Activated T-cell treated with anti-CD3 and anti-CD28 coated beads, Interleukin-2, amount 50 U/mL, for 4 hours (primary cell): ENCODE measurements around the gene MED12L. TPM values are rescaled to one million over a fixed set of nuclear protein-coding genes. Genes with fewer than 3 reads are reported as not detected.

ENCODE experiments used
- ATAC-seq, 2 donors: fragments of 200-7000 bp; cut with Tn5 transposase; one replicate each; pipeline ENCODE4 v1.10.0; 2021
- DNase-seq: peaks from one replicate; pipeline ENCODE4 v3.0.0-alpha.2; 2020
- H3K27me3 Mint-ChIP-seq: one replicate; pipeline ENCODE4 v1.8.0; 2021; ENCODE audit warnings: low read depth, mixed read lengths
- H3K36me3 Mint-ChIP-seq: one replicate; pipeline ENCODE4 v1.8.0; 2022; ENCODE audit warnings: mixed read lengths; ENCODE audit not compliant: insufficient read depth
- H3K4me1 Mint-ChIP-seq: one replicate; pipeline ENCODE4 v1.8.0; 2021; ENCODE audit warnings: low read depth, mixed read lengths
- H3K4me3 Mint-ChIP-seq: one replicate; pipeline ENCODE4 v1.8.0; 2021; ENCODE audit warnings: mild to moderate bottlenecking, moderate library complexity, mixed read lengths
- H3K9me3 Mint-ChIP-seq: one replicate; pipeline ENCODE4 v1.8.0; 2021; ENCODE audit warnings: mixed read lengths
- total RNA-seq, 3 donors: library from RNA; stranded (reverse); gene quantifications; one replicate each; pipeline ENCODE4 v1.2.1, GENCODE V29; 2021

The MED12L gene
- total RNA-seq, 3 donors from 2014 or later = 1.1 to 3.3 (median 1.9) TPM

- H3K4me1 Mint-ChIP-seq = peaks cover 9% of the 10 kb centered on the region
- no peak for DNase-seq
Observed at GRCh38 chr3:151345859-151346258, 260.4 kb downstream of the MED12L start.

GRCh38 chr3:151346292-151346691 lies 260.8 kb downstream of the MED12L start:
- no peak for ATAC-seq
- Mint-ChIP-seq H3K36me3 (no peaks in the 10 kb centered on the region), H3K27me3 (peaks cover 30% of the 10 kb centered on the region), H3K4me3 (no peak overlapping the region), H3K4me1 (peaks cover 9% of the 10 kb centered on the region), H3K9me3 (no peaks in the 10 kb centered on the region)
- no peak for DNase-seq

More at GRCh38 chr3:151345859-151346258, 260.4 kb downstream of the MED12L start:
- H3K27me3 Mint-ChIP-seq = peaks cover 30% of the 10 kb centered on the region
- no peak overlapping the region for H3K4me3 Mint-ChIP-seq
- no peaks in the 10 kb centered on the region for H3K9me3 Mint-ChIP-seq
- H3K36me3 Mint-ChIP-seq = no peaks in the 10 kb centered on the region
- ATAC-seq = no peak

GRCh38 chr3:151347432-151347831 lies 262.0 kb downstream of the MED12L start:
- ATAC-seq = no peak
- no peak overlapping the region for H3K4me3 Mint-ChIP-seq
- peaks cover 13% of the 10 kb centered on the region for H3K4me1 Mint-ChIP-seq
- no peaks in the 10 kb centered on the region for H3K36me3 Mint-ChIP-seq
- DNase-seq = no peak
- no peaks in the 10 kb centered on the region for H3K9me3 Mint-ChIP-seq
- peaks cover 36% of the 10 kb centered on the region for H3K27me3 Mint-ChIP-seq

GRCh38 chr3:151350656-151351055 lies 265.2 kb downstream of the MED12L start:
- H3K4me1 Mint-ChIP-seq = peaks cover 13% of the 10 kb centered on the region

GRCh38 chr3:151351219-151351618 lies 265.8 kb downstream of the MED12L start:
- Mint-ChIP-seq H3K4me1 (peaks cover 10% of the 10 kb centered on the region), H3K9me3 (no peaks in the 10 kb centered on the region), H3K4me3 (no peak overlapping the region), H3K27me3 (peaks cover 25% of the 10 kb centered on the region), H3K36me3 (no peaks in the 10 kb centered on the region)
- no peak for DNase-seq
- no peak for ATAC-seq

More at GRCh38 chr3:151350656-151351055, 265.2 kb downstream of the MED12L start:
- no peak for DNase-seq
- peaks cover 30% of the 10 kb centered on the region for H3K27me3 Mint-ChIP-seq
- H3K36me3 Mint-ChIP-seq = no peaks in the 10 kb centered on the region
- H3K9me3 Mint-ChIP-seq = no peaks in the 10 kb centered on the region
- H3K4me3 Mint-ChIP-seq = no peak overlapping the region
- no peak for ATAC-seq

GRCh38 chr3:151351648-151352047 lies 266.2 kb downstream of the MED12L start:
- no peak for DNase-seq
- ATAC-seq = no peak
- Mint-ChIP-seq H3K9me3 (no peaks in the 10 kb centered on the region), H3K27me3 (peaks cover 21% of the 10 kb centered on the region), H3K4me3 (no peak overlapping the region), H3K36me3 (no peaks in the 10 kb centered on the region), H3K4me1 (peaks cover 6% of the 10 kb centered on the region)

GRCh38 chr3:151356794-151357462 lies 271.5 kb downstream of the MED12L start:
- Mint-ChIP-seq H3K4me3 (no peak overlapping the region), H3K27me3 (peaks cover 5% of the 10 kb centered on the region)

GRCh38 chr3:151357463-151357850 lies 272.0 kb downstream of the MED12L start:
- peaks cover under 1% of the 10 kb centered on the region for H3K27me3 Mint-ChIP-seq
- no peak for DNase-seq
- H3K4me3 Mint-ChIP-seq = no peak overlapping the region
- no peaks in the 10 kb centered on the region for H3K36me3 Mint-ChIP-seq
- H3K4me1 Mint-ChIP-seq = no peaks in the 10 kb centered on the region
- no peaks in the 10 kb centered on the region for H3K9me3 Mint-ChIP-seq
- ATAC-seq = no peak

More at GRCh38 chr3:151356794-151357462, 271.5 kb downstream of the MED12L start:
- H3K4me1 Mint-ChIP-seq = peaks cover 2% of the 10 kb centered on the region
- no peak for DNase-seq
- no peaks in the 10 kb centered on the region for H3K9me3 Mint-ChIP-seq
- H3K36me3 Mint-ChIP-seq = no peaks in the 10 kb centered on the region
- ATAC-seq = no peak

GRCh38 chr3:151362751-151363174 lies 277.3 kb downstream of the MED12L start:
- DNase-seq = no peak
- H3K4me1 Mint-ChIP-seq = no peaks in the 10 kb centered on the region

GRCh38 chr3:151366993-151367392 lies 281.5 kb downstream of the MED12L start:
- no peak overlapping the region for H3K4me3 Mint-ChIP-seq
- DNase-seq = no peak
- ATAC-seq = no peak
- no peaks in the 10 kb centered on the region for H3K27me3 Mint-ChIP-seq
- H3K36me3 Mint-ChIP-seq = no peaks in the 10 kb centered on the region
- H3K9me3 Mint-ChIP-seq = no peaks in the 10 kb centered on the region
- H3K4me1 Mint-ChIP-seq = no peaks in the 10 kb centered on the region

More at GRCh38 chr3:151362751-151363174, 277.3 kb downstream of the MED12L start:
- no peaks in the 10 kb centered on the region for H3K27me3 Mint-ChIP-seq
- H3K9me3 Mint-ChIP-seq = no peaks in the 10 kb centered on the region
- H3K4me3 Mint-ChIP-seq = no peak overlapping the region
- H3K36me3 Mint-ChIP-seq = no peaks in the 10 kb centered on the region
- ATAC-seq = no peak

- no peaks in the 10 kb centered on the region for H3K4me1 Mint-ChIP-seq
- DNase-seq (no peak), ATAC-seq (no peak)
Observed at GRCh38 chr3:151367448-151367847, 282.0 kb downstream of the MED12L start.

GRCh38 chr3:151371526-151371925 lies 286.1 kb downstream of the MED12L start:
- Mint-ChIP-seq H3K27me3 (no peaks in the 10 kb centered on the region), H3K36me3 (no peaks in the 10 kb centered on the region)
- ATAC-seq = no peak

More at GRCh38 chr3:151367448-151367847, 282.0 kb downstream of the MED12L start:
- no peaks in the 10 kb centered on the region for H3K9me3 Mint-ChIP-seq
- no peaks in the 10 kb centered on the region for H3K27me3 Mint-ChIP-seq
- H3K4me3 Mint-ChIP-seq = no peak overlapping the region
- H3K36me3 Mint-ChIP-seq = no peaks in the 10 kb centered on the region

GRCh38 chr3:151372063-151372820 lies 286.8 kb downstream of the MED12L start:
- peaks cover 3% of the 10 kb centered on the region for H3K27me3 Mint-ChIP-seq
- no peaks in the 10 kb centered on the region for H3K4me1 Mint-ChIP-seq
- DNase-seq = no peak
- H3K4me3 Mint-ChIP-seq = no peak overlapping the region
- H3K9me3 Mint-ChIP-seq = no peaks in the 10 kb centered on the region
- no peaks in the 10 kb centered on the region for H3K36me3 Mint-ChIP-seq
- no peak for ATAC-seq

More at GRCh38 chr3:151371526-151371925, 286.1 kb downstream of the MED12L start:
- Mint-ChIP-seq H3K4me3 (no peak overlapping the region), H3K4me1 (no peaks in the 10 kb centered on the region), H3K9me3 (no peaks in the 10 kb centered on the region)
- no peak for DNase-seq

- ATAC-seq (no peak), DNase-seq (no peak)
- no peaks in the 10 kb centered on the region for H3K4me1 Mint-ChIP-seq
- no peaks in the 10 kb centered on the region for H3K36me3 Mint-ChIP-seq
- H3K4me3 Mint-ChIP-seq = no peak overlapping the region
- peaks cover 8% of the 10 kb centered on the region for H3K27me3 Mint-ChIP-seq
- H3K9me3 Mint-ChIP-seq = no peaks in the 10 kb centered on the region
Observed at GRCh38 chr3:151377768-151378385, 292.4 kb downstream of the MED12L start.
